Kidney (tissue), 14 donors: ENCODE measurements around the gene CCNL1. TPM values are rescaled to one million over a fixed set of nuclear protein-coding genes. Genes with fewer than 3 reads are reported as not detected.
A peak's percentile ranks its signal among the peaks of the same experiment; 100 is the strongest.

ENCODE experiments used
- DNase-seq, 5 donors: peaks; one replicate each; pipeline ENCODE4 v3.0.0-alpha.2; 2013 to 2020
- FAIRE-seq: peaks from 2 replicates; lab custom pipeline; 2012; peaks lifted over from hg19 to GRCh38; lab: Jason Lieb, UNC
- H3K27ac ChIP-seq, 2 donors: one replicate each; pipeline ENCODE4 v1.7.0; 2013; ENCODE audit warnings: low read depth in 2 of 2, low read length in 2 of 2, inconsistent platforms in 1 of 2
- H3K27me3 ChIP-seq: one replicate; pipeline ENCODE4 v1.7.1; 2013; ENCODE audit warnings: low read length, inconsistent platforms; ENCODE audit not compliant: control insufficient read depth, insufficient read depth
- H3K36me3 ChIP-seq, 3 donors: one replicate each; pipeline versions ENCODE4 v1.7.0 to v1.7.1; 2013; ENCODE audit warnings: low read length in 3 of 3, control low read depth in 1 of 3, inconsistent platforms in 1 of 3; ENCODE audit not compliant: insufficient read depth in 3 of 3, control insufficient read depth in 2 of 3
- H3K4me1 ChIP-seq, 3 donors: one replicate each; pipeline versions ENCODE4 v1.7.0 to v1.7.1; 2013; ENCODE audit warnings: low read length in 3 of 3, inconsistent platforms in 1 of 3, low read depth in 1 of 3; ENCODE audit not compliant: control insufficient read depth in 2 of 3, insufficient read depth in 2 of 3
- H3K4me3 ChIP-seq, 3 donors: one replicate each; pipeline versions ENCODE4 v1.7.0 to v1.8.1; 2013; ENCODE audit warnings: low read length in 3 of 3, control low read depth in 1 of 3, inconsistent platforms in 1 of 3
- H3K9ac ChIP-seq, 3 donors: one replicate each; pipeline versions ENCODE4 v1.7.0 to v1.7.1; 2013; ENCODE audit warnings: low read length in 3 of 3, control low read depth in 1 of 3, inconsistent platforms in 1 of 3
- H3K9me3 ChIP-seq, 3 donors: one replicate each; pipeline versions ENCODE4 v1.7.0 to v1.7.1; 2013; ENCODE audit warnings: low read length in 3 of 3, control low read depth in 1 of 3, inconsistent platforms in 1 of 3; ENCODE audit not compliant: control insufficient read depth in 2 of 3, insufficient read depth in 1 of 3
- intact Hi-C: fragments of 100-400 bp; cut with DNase I; formaldehyde crosslinking; loops from one replicate; pipeline ENCODE4 v1.11.1; 2022
- polyA plus RNA-seq: library from polyadenylated mRNA; stranded (reverse); fragments of 350-450 nt; fragmentation: Illumina TruSeq; extraction: RNeasy Lipid Tissue Mini Kit (QIAGEN cat#74804); gene quantifications from one replicate; pipeline ENCODE4 v1.2.3, GENCODE V29; 2014; ENCODE audit warnings: low read depth, low replicate concordance; ENCODE audit not compliant: insufficient read depth
- total RNA-seq: library from RNA; stranded (reverse); fragmentation: NEBNext Ultra II Directional; extraction: Animal tissue kit (Norgen Biotek cat#: 25700); gene quantifications from one replicate; pipeline ENCODE4 v1.2.1, GENCODE V29; 2021
- TF ChIP-seq, protein P1 (sequence below): IDR thresholded peaks from 3 replicates; pipeline ENCODE4 v1.5.1; 2012; ENCODE audit warnings: mild to moderate bottlenecking, moderate library complexity, borderline replicate concordance; ENCODE audit not compliant: insufficient read depth; ENCODE audit errors: extremely low read depth
- donor health status: control.
- donor health status: control.
- donor health status: control.
- donor health status: control.
- donor health status: control.
- donor health status: DM: yes; HTN: yes; CAD: no.
- donor health status: Normal renal cell carcinoma (clear cell type).

The CCNL1 gene
- total and polyA plus RNA-seq, 2 donors from 2014 or later: 41.7 to 104 TPM

DNA sequence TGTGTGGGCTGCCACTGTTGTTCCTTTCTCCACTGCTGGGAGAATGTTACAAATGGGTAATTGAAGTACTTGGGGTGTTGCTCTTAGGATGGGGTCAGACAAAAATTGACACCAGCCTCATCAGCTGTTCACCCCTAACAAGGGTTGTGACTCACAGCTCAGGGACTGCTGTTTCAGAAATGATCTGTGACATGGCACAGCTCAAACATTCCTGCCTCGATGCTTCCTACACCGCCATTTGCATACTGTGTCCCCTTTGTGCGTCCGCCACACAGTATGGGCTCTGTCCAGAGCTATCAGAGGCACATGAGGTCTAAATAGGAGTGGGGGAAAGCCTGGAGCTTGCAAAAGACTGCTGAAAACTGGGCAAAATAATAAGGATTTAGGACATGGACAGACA, 43.9 kb downstream of the CCNL1 start:
- DNase-seq: no peak
- Histone ChIP-seq H3K9ac (no peak overlapping the region), H3K4me3 (no peak overlapping the region), H3K9me3 (no peaks in the 10 kb centered on the region), H3K27ac (no peak overlapping the region), H3K4me1 (peaks cover 0 to 3% (median 0%) of the 10 kb centered on the region in 3 donors), H3K36me3 (no peaks in the 10 kb centered on the region), H3K27me3 (no peaks in the 10 kb centered on the region)
- TF ChIP-seq, protein P1, sequence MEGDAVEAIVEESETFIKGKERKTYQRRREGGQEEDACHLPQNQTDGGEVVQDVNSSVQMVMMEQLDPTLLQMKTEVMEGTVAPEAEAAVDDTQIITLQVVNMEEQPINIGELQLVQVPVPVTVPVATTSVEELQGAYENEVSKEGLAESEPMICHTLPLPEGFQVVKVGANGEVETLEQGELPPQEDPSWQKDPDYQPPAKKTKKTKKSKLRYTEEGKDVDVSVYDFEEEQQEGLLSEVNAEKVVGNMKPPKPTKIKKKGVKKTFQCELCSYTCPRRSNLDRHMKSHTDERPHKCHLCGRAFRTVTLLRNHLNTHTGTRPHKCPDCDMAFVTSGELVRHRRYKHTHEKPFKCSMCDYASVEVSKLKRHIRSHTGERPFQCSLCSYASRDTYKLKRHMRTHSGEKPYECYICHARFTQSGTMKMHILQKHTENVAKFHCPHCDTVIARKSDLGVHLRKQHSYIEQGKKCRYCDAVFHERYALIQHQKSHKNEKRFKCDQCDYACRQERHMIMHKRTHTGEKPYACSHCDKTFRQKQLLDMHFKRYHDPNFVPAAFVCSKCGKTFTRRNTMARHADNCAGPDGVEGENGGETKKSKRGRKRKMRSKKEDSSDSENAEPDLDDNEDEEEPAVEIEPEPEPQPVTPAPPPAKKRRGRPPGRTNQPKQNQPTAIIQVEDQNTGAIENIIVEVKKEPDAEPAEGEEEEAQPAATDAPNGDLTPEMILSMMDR: no peak
- intact Hi-C loops: no loop called here
- FAIRE-seq: no peak

DNA sequence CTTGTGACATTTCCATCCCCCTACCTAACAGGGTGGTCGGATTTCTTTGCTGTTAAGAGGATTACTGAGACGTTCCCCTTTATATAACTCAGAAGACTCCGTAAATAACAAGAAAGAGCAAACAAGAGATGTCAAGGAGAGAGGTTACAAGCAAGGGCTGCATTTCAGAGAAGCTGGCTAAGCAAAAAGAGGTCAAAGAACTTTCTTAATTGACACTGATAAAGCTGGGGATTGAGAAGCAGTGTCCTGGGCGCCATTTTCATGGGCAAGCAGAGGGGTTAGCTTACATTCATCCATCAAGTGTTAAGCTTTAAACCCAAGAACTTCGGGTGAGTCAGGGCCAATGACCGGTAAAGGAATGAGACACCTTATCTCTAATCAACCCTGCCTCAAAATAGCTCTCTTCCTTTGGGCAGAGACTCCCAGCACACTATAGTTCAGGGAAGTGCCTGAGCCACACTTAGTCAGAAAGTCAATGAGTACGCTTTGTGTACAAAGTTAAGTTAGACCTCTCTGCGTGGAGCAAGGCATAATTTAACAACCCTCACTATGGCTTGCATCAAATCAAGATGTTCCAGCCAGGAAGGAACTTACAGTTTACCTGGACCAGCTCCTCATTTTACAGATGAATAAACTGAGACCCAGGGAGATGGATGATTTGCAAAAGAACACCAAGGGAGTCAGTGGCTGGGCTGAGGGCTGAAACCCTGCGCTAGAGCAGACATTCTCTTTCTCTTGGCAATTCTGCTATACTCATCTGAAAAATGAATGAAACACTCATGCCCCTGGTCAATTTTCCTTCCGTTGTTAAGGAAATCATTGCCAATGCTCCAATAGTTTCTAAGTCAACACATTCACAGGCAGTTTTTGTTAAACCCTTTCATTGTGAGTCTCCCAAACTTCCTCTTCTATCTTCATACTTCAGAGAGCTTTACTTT, 44.6 kb downstream of the CCNL1 start:
- intact Hi-C loops: no loop called here
- Histone ChIP-seq H3K4me3 (no peak overlapping the region), H3K27me3 (no peaks in the 10 kb centered on the region), H3K9me3 (no peaks in the 10 kb centered on the region), H3K36me3 (no peaks in the 10 kb centered on the region), H3K9ac (no peak overlapping the region), H3K27ac (no peak overlapping the region), H3K4me1 (peaks cover 0 to under 1% (median 0%) of the 10 kb centered on the region in 3 donors)
- DNase-seq: peak in 2 of 5 donors; percentile 39 to 52
- TF ChIP-seq, protein P1: no peak
- no peak for FAIRE-seq

DNA sequence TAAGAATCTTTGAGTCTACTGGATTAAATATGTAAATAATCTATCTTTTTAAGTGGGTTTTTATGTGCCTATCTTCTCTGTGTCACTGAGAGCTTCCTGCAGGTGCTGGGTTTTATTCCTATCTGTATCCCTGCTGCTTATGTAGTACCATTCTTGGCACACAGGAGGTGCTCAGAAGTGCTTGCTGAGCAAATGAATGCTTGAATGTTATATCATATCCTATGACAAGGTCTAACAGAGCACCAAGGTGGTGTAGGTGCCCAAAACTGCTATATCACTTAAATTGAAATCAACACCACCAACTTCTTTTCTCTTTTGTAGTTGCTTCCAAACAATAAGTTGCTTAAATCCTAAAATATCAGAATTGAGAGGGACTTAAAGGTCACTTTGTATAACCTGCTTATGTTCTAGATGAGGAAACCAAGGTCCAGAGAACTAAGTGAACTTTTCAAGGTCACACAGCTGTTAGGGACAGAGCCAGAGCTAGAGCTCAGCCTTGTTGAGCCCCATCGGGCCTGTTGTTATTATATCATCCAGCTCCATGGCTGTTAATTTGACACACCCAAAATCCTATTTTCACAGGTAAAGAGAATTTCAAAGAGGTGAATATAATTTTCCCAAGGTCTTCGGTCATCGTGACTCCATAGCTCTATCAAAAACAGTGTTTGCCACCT, 46.0 kb downstream of the CCNL1 start:
- Histone ChIP-seq H3K27me3 (no peaks in the 10 kb centered on the region), H3K9ac (no peak overlapping the region), H3K4me3 (no peak overlapping the region), H3K36me3 (no peaks in the 10 kb centered on the region), H3K27ac (no peak overlapping the region), H3K4me1 (no peaks in the 10 kb centered on the region), H3K9me3 (no peaks in the 10 kb centered on the region)
- FAIRE-seq (no peak), DNase-seq (no peak)
- TF ChIP-seq, protein P1: no peak
- intact Hi-C loops: no loop called here
